B cell (primary cell): ENCODE results near the gene MRPS9. TPM values are rescaled to one million over a fixed set of nuclear protein-coding genes. Genes with fewer than 3 reads are reported as not detected.

Source experiments
- polyA plus RNA-seq: library from polyadenylated mRNA; depleted of rRNA; stranded (reverse); fragments of >200 nt; gene quantifications from 2 replicates; pipeline ENCODE4 v1.2.3, GENCODE V29; 2012
- total RNA-seq, 2 donors: library from RNA; stranded (reverse); fragments of 120-200 nt in 1 of 2; gene quantifications; 1 replicate in 1 of 2; 2 replicates in 1 of 2; pipeline versions ENCODE4 v1.2.3 to v1.2.4, GENCODE V29; 2013 to 2022

Gene MRPS9
- total and polyA plus RNA-seq, 2 donors (not counting 1 experiment from before 2014, with no cell fraction given): 13.0 to 19.8 TPM

Other genes with a start within 250 kb of the MRPS9 start
- 0.12 TPM in 1 of 2 replicates, not detected in the other for gene POU3F3, start 184.0 kb upstream of the MRPS9 start, total RNA-seq
- 0.03 TPM in 1 of 2 replicates, not detected in the other for gene POU3F3, start 184.0 kb upstream of the MRPS9 start, polyA plus RNA-seq
- gene GPR45, start 203.7 kb downstream of the MRPS9 start, total RNA-seq: not detected in 2 replicates
- gene GPR45, start 203.7 kb downstream of the MRPS9 start, polyA plus RNA-seq: not detected in 2 replicates